PC-9 (cell line): ENCODE results near the gene CEP57L1. TPM values are rescaled to one million over a fixed set of nuclear protein-coding genes. Genes with fewer than 3 reads are reported as not detected.

Experiments used
- BruUV-seq: library from RNA; stranded (reverse); fragments of 400-500 nt; replicated peaks from 2 replicates; lab custom pipeline; 2021; lab: Mats Ljungman, UMichigan
- CTCF ChIA-PET: fragments of 300-600 bp; sonication (Branson Sonifier 250); formaldehyde crosslinking; loops from one replicate; lab custom pipeline; 2022; ENCODE audit warnings: antibody characterized with exemption; lab: Charles Lee
- POLR2A ChIA-PET: fragments of 300-600 bp; sonication (Branson Sonifier 250); formaldehyde crosslinking; loops from one replicate; lab custom pipeline; 2022; ENCODE audit warnings: antibody characterized with exemption; ENCODE audit not compliant: unreplicated experiment; lab: Charles Lee
- DNase-seq, 2 experiments: peaks; one replicate each; pipeline versions ENCODE4 v3.0.0 to v3.0.0-alpha.2; 2015 to 2022; ENCODE audit warnings: mixed read lengths in 1 of 2
- H2AFZ ChIP-seq: fragments of 200-600 bp; sonication (generic); 2 replicates; pipeline ENCODE4 v1.8.1; 2017; ENCODE audit warnings: antibody characterized with exemption
- H3F3A ChIP-seq: fragments of 200-600 bp; sonication (generic); 2 replicates; pipeline ENCODE4 v1.8.1; 2017; ENCODE audit warnings: antibody characterized with exemption, mild to moderate bottlenecking, low read depth; ENCODE audit not compliant: insufficient read depth
- H3K27ac ChIP-seq: fragments of 200-600 bp; sonication (generic); 2 replicates; pipeline ENCODE4 v1.6.1; 2016; ENCODE audit warnings: mixed run types
- H3K27me3 ChIP-seq: fragments of 200-600 bp; sonication (generic); 2 replicates; pipeline ENCODE4 v1.6.1; 2016; ENCODE audit warnings: low read depth, mixed run types; ENCODE audit not compliant: insufficient read depth
- H3K36me3 ChIP-seq: fragments of 200-600 bp; sonication (generic); 2 replicates; pipeline ENCODE4 v1.6.1; 2016; ENCODE audit warnings: low read depth, mixed run types
- H3K4me1 ChIP-seq: fragments of 200-600 bp; sonication (generic); replicated peaks from 2 replicates; pipeline ENCODE4 v1.6.1; 2016; ENCODE audit warnings: mixed run types; ENCODE audit not compliant: insufficient read depth
- H3K4me2 ChIP-seq: fragments of 200-600 bp; sonication (generic); 2 replicates; pipeline ENCODE4 v1.6.1; 2017; ENCODE audit warnings: mixed run types
- H3K4me3 ChIP-seq: fragments of 200-600 bp; sonication (generic); 2 replicates; pipeline ENCODE4 v1.6.1; 2016; ENCODE audit warnings: mixed run types
- H3K79me2 ChIP-seq: fragments of 200-600 bp; sonication (generic); 2 replicates; pipeline ENCODE4 v1.6.1; 2017; ENCODE audit warnings: low read depth, mixed run types
- H3K9me2 ChIP-seq: fragments of 200-600 bp; sonication (generic); 2 replicates; pipeline ENCODE4 v1.8.1; 2017; ENCODE audit warnings: mild to moderate bottlenecking; ENCODE audit not compliant: insufficient read depth
- H3K9me3 ChIP-seq: fragments of 200-600 bp; sonication (generic); 2 replicates; pipeline ENCODE4 v1.8.1; 2016; ENCODE audit warnings: low read depth; ENCODE audit not compliant: insufficient read depth
- H4K20me1 ChIP-seq: fragments of 200-600 bp; sonication (generic); 2 replicates; pipeline ENCODE4 v1.8.1; 2017; ENCODE audit not compliant: insufficient read depth
- EZH2 ChIP-seq: fragments of 200-600 bp; sonication (generic); IDR thresholded peaks from 2 replicates; pipeline ENCODE4 v1.8.0; 2017; ENCODE audit warnings: antibody characterized with exemption, low read depth
- intact Hi-C: fragments of 100-400 bp; cut with micrococcal nuclease; formaldehyde crosslinking; loops from one replicate; pipeline ENCODE4 v1.10.0; 2022; ENCODE audit not compliant: unreplicated experiment
- total RNA-seq: library from RNA; stranded (reverse); gene quantifications from 2 replicates; pipeline ENCODE4 v1.2.3, GENCODE V29; 2021
- TF ChIP-seq, protein P1 (sequence below): fragments of 200-600 bp; sonication (generic); conservative IDR thresholded peaks from 2 replicates; pipeline ENCODE4 v1.6.1; 2017; ENCODE audit warnings: mixed run types, antibody characterized with exemption, mild to moderate bottlenecking, moderate library complexity

CEP57L1 gene
- total RNA-seq, 1 experiment from 2014 or later, result 18.3 TPM

DNA sequence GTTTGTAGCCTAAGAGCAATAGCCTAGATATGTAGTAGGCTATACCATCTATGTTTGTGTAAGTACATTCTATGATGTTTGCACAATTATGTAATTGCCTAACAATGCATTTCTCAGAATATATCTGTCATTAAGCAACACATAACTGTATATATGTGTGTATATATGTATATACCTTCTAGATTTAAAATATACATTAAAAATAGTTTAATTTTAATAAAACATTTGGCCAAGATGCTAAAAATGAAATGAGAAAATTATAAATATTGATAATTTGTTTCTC is 21.2 kb upstream of the CEP57L1 start:
- H3K4me2 ChIP-seq, result no peak overlapping the region
- H3K27ac ChIP-seq, result no peak overlapping the region
- H3K4me1 ChIP-seq, result no peaks in the 10 kb centered on the region; the same call in 1 of the 2 replicates
- no peaks in the 10 kb centered on the region for H3K79me2 ChIP-seq
- H4K20me1 ChIP-seq, result no peaks in the 10 kb centered on the region
- H3K9me3 ChIP-seq, result no peaks in the 10 kb centered on the region
- BruUV-seq, result no TSS peak
- H2AFZ ChIP-seq, result no peak overlapping the region
- H3K36me3 ChIP-seq, result no peaks in the 10 kb centered on the region
- no peak for TF ChIP-seq EZH2
- intact Hi-C loops, result loop anchor here (5.0 to 10.0 kb wide), 4 partner anchors 127 to 1397 kb away; no protein-coding TSS in a partner anchor
- no peaks in the 10 kb centered on the region for H3F3A ChIP-seq
- no peaks in the 10 kb centered on the region for H3K9me2 ChIP-seq
- no peaks in the 10 kb centered on the region for H3K27me3 ChIP-seq
- H3K4me3 ChIP-seq, result no peak overlapping the region
- ChIA-PET POLR2A (no interaction called here), CTCF (interaction anchor here (0.6 kb wide), 1 partner anchor 253 kb away, joined by 3 read pairs; no protein-coding TSS in a partner anchor)
- DNase-seq, result no peak

DNA sequence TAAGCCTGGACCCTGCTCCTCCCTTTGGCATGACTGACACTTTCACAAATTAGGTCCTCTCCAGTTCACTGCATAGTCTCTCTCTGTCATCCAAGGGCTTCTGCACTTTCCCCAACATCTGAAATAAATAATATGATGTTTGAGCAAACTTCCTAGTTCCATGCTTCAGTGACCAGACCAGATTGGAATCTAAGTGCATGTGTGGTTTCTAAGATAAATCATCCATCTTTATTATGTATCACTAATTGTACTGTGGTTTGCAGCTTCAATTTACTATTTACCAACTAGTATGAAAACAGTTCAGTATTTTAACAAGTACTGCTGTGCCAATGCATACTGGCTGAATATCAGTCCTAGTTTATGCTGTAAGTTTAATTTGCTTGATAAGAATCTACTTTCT is 19.4 kb upstream of the CEP57L1 start:
- no peak for DNase-seq
- H4K20me1 ChIP-seq, result no peaks in the 10 kb centered on the region
- no peaks in the 10 kb centered on the region for H3K9me2 ChIP-seq
- no peak overlapping the region for H3K4me3 ChIP-seq
- no peaks in the 10 kb centered on the region for H3K79me2 ChIP-seq
- H3K36me3 ChIP-seq, result no peaks in the 10 kb centered on the region
- no peak overlapping the region for H2AFZ ChIP-seq
- no peaks in the 10 kb centered on the region for H3K9me3 ChIP-seq
- TF ChIP-seq EZH2, result no peak
- TF ChIP-seq, protein P1, sequence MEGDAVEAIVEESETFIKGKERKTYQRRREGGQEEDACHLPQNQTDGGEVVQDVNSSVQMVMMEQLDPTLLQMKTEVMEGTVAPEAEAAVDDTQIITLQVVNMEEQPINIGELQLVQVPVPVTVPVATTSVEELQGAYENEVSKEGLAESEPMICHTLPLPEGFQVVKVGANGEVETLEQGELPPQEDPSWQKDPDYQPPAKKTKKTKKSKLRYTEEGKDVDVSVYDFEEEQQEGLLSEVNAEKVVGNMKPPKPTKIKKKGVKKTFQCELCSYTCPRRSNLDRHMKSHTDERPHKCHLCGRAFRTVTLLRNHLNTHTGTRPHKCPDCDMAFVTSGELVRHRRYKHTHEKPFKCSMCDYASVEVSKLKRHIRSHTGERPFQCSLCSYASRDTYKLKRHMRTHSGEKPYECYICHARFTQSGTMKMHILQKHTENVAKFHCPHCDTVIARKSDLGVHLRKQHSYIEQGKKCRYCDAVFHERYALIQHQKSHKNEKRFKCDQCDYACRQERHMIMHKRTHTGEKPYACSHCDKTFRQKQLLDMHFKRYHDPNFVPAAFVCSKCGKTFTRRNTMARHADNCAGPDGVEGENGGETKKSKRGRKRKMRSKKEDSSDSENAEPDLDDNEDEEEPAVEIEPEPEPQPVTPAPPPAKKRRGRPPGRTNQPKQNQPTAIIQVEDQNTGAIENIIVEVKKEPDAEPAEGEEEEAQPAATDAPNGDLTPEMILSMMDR, result no peak
- CTCF ChIA-PET, result no interaction called here
- no TSS peak for BruUV-seq
- H3K4me1 ChIP-seq, result no peaks in the 10 kb centered on the region; the same call in 1 of the 2 replicates
- no peak overlapping the region for H3K4me2 ChIP-seq
- no peaks in the 10 kb centered on the region for H3F3A ChIP-seq
- no peaks in the 10 kb centered on the region for H3K27me3 ChIP-seq
- intact Hi-C loops, result loop anchor here (5.0 to 10.0 kb wide), 2 partner anchors 961 to 1109 kb away; no protein-coding TSS in a partner anchor
- POLR2A ChIA-PET, result no interaction called here
- no peak overlapping the region for H3K27ac ChIP-seq

DNA sequence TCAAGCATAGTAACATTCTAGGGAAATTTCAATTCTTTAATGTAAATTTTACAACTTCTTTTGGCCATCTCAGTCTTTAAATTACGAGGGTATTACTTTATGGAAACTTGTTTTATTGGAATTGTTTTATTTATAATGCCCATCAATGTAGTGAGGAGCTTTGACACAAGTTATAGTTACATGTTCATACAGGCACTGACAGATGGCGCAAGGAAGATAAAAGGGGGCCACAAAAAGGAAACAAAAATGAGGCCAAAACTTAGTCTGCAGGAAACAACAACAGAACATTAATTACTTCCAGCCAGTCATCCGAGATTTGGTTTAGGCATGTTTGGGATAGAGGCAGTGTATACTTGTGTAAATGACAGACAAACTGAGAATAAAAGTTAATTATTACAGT is 18.9 kb upstream of the CEP57L1 start:
- no peaks in the 10 kb centered on the region; the same call in 1 of the 2 replicates for H3K4me1 ChIP-seq
- H3K36me3 ChIP-seq, result no peaks in the 10 kb centered on the region
- H3K4me3 ChIP-seq, result no peak overlapping the region
- H3K79me2 ChIP-seq, result no peaks in the 10 kb centered on the region
- CTCF ChIA-PET, result no interaction called here
- H3K9me2 ChIP-seq, result no peaks in the 10 kb centered on the region
- no peak overlapping the region for H3K4me2 ChIP-seq
- no peak for DNase-seq
- BruUV-seq, result no TSS peak
- TF ChIP-seq, protein P1, result no peak
- no peak for TF ChIP-seq EZH2
- intact Hi-C loops, result loop anchor here (5.0 to 10.0 kb wide), 2 partner anchors 962 to 1109 kb away; no protein-coding TSS in a partner anchor
- H2AFZ ChIP-seq, result no peak overlapping the region
- POLR2A ChIA-PET, result no interaction called here
- H3K27me3 ChIP-seq, result no peaks in the 10 kb centered on the region
- H3K9me3 ChIP-seq, result no peaks in the 10 kb centered on the region
- H4K20me1 ChIP-seq, result no peaks in the 10 kb centered on the region
- no peak overlapping the region for H3K27ac ChIP-seq
- no peaks in the 10 kb centered on the region for H3F3A ChIP-seq

DNA sequence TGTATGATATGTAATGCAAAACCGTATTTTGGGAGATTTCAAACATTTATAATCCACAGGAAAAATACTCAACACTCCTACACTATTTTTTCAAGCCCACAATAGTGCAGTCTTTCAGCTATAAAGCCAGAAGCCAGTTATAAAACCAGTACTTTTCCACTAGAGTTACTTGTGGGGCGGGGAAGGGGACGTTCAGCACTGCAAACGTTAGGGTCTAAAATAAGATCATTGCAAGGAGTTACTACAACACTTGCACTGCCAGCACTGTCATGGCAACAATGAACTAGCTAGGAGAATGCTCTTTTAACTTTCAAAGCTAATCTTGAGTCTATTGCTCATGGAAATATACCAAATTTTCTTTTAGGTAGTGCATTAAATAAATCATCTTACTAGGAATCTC is 15.3 kb upstream of the CEP57L1 start:
- no peak overlapping the region for H2AFZ ChIP-seq
- H3K36me3 ChIP-seq, result no peaks in the 10 kb centered on the region
- no peaks in the 10 kb centered on the region for H3K4me1 ChIP-seq
- CTCF ChIA-PET, result no interaction called here
- no peaks in the 10 kb centered on the region for H3K27me3 ChIP-seq
- H3F3A ChIP-seq, result no peaks in the 10 kb centered on the region
- H3K4me2 ChIP-seq, result no peak overlapping the region
- no TSS peak for BruUV-seq
- H4K20me1 ChIP-seq, result no peaks in the 10 kb centered on the region
- POLR2A ChIA-PET, result no interaction called here
- H3K79me2 ChIP-seq, result no peaks in the 10 kb centered on the region
- no peak overlapping the region for H3K27ac ChIP-seq
- intact Hi-C loops, result loop anchor here (5.0 to 10.0 kb wide), 2 partner anchors 965 to 1113 kb away; no protein-coding TSS in a partner anchor
- TF ChIP-seq EZH2, result no peak
- TF ChIP-seq, protein P1, result no peak
- no peaks in the 10 kb centered on the region for H3K9me3 ChIP-seq
- no peak overlapping the region for H3K4me3 ChIP-seq
- no peak for DNase-seq
- H3K9me2 ChIP-seq, result no peaks in the 10 kb centered on the region
